ENCODE results near the gene P2RY6. TPM values are rescaled to one million over a fixed set of nuclear protein-coding genes. Genes with fewer than 3 reads are reported as not detected.

P2RY6 gene
- total and polyA plus RNA-seq, 8 donors = 0.29 to 2.9 (median 1.3) TPM; not detected in 3

DNA sequence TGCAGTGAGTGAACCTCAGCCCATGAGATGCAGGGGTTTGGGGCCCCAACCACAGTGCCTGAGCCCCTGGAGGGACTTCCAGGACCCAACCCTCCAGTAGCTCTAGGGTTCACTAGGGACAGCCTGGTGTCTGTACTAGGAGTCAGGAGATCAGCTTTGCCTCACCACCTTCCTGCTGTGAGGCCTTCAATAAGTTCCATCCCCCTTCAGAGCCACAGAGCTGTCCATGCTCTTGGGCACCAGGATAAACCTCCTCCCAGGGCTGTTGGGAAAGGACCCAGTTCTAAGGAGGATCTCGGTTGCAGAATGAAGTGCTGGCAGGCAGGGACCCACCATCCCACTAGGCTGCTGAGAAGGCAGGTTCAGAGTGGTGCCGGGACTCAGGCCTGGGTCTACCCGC is 45.7 kb downstream of the P2RY6 start:
- Histone ChIP-seq H3K27ac (peak overlapping the region in 4 of 5 donors; percentile 74 to 97 (median 94)), H3K27me3 (no peaks in the 10 kb centered on the region), H3K9me3 (no peaks in the 10 kb centered on the region), H3K4me3 (no peak overlapping the region), H3K36me3 (no peaks in the 10 kb centered on the region), H3K4me1 (peaks cover 85 to 100% (median 93%) of the 10 kb centered on the region in 4 donors)
- intact Hi-C loops (cut with DNase I; ENCODE audit: low total_unique reads) = no loop called here
- WGBS, 5 donors = 63 to 96% (median 81%) methylated on average over 3 of the region's 3 CpGs
- no peak for DNase-seq
- TF ChIP-seq, protein P1, sequence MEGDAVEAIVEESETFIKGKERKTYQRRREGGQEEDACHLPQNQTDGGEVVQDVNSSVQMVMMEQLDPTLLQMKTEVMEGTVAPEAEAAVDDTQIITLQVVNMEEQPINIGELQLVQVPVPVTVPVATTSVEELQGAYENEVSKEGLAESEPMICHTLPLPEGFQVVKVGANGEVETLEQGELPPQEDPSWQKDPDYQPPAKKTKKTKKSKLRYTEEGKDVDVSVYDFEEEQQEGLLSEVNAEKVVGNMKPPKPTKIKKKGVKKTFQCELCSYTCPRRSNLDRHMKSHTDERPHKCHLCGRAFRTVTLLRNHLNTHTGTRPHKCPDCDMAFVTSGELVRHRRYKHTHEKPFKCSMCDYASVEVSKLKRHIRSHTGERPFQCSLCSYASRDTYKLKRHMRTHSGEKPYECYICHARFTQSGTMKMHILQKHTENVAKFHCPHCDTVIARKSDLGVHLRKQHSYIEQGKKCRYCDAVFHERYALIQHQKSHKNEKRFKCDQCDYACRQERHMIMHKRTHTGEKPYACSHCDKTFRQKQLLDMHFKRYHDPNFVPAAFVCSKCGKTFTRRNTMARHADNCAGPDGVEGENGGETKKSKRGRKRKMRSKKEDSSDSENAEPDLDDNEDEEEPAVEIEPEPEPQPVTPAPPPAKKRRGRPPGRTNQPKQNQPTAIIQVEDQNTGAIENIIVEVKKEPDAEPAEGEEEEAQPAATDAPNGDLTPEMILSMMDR (IDR thresholded peaks at IDR 0.05) = no peak
- TF ChIP-seq POLR2AphosphoS5 (IDR thresholded peaks at IDR 0.05) = no peak
- no peak for TF ChIP-seq EP300 (IDR thresholded peaks at IDR 0.05)
- TF ChIP-seq POLR2A (IDR thresholded peaks at IDR 0.05) = no peak

DNA sequence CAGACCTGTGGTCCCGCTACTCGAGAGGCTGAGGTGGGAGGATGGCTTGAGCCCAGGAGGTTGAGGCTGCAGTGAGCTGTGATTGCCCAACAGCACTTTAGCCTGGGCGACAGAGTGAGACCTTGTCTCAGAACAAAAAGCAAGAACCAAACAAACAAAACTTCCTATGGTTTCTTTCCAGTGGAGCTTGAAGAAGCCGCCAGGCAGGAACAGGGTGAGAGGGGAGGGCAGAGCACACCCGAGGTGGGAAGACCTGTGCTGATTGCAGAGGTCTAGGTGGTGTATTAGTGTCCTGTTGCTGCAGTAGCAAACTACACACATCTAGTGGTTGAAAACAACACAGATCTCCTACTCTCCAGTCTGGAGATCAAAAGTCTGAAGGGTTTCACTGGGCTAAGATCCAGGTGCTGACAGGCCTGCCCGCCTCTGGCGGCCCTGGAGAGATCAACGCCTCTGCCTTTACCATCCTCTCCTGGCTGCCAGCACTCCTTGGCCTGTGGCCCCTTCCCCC is 46.4 kb downstream of the P2RY6 start:
- H3K27ac ChIP-seq = peak overlapping the region in 4 of 5 donors; percentile 74 to 97 (median 94)
- no peak for TF ChIP-seq POLR2A (IDR thresholded peaks at IDR 0.05)
- TF ChIP-seq EP300 (IDR thresholded peaks at IDR 0.05) = no peak
- no peak for TF ChIP-seq POLR2AphosphoS5 (IDR thresholded peaks at IDR 0.05)
- TF ChIP-seq, protein P1 (IDR thresholded peaks at IDR 0.05) = no peak

GRCh38 chr11:73320763-73321603 is 48.8 kb downstream of the P2RY6 start:
- H3K27me3 ChIP-seq = no peaks in the 10 kb centered on the region
- intact Hi-C loops (cut with DNase I; ENCODE audit: low total_unique reads) = no loop called here
- 57 to 68% (median 62%) methylated on average over 10 of the region's 10 CpGs for WGBS, 5 donors
- no peaks in the 10 kb centered on the region for H3K9me3 ChIP-seq
- peaks cover 85 to 100% (median 93%) of the 10 kb centered on the region in 4 donors for H3K4me1 ChIP-seq
- H3K27ac ChIP-seq = peak overlapping the region; percentile 33 to 95 (median 85)
- no peaks in the 10 kb centered on the region for H3K36me3 ChIP-seq
- no peak overlapping the region for H3K4me3 ChIP-seq
- TF ChIP-seq EP300 (IDR thresholded peaks at IDR 0.05) (no peak), POLR2AphosphoS5 (IDR thresholded peaks at IDR 0.05) (no peak), POLR2A (IDR thresholded peaks at IDR 0.05) (no peak)
- TF ChIP-seq, protein P1 (IDR thresholded peaks at IDR 0.05) = no peak
- DNase-seq = no peak

More for the DNA sequence above, 46.4 kb downstream of the P2RY6 start:
- H3K27me3 ChIP-seq = no peaks in the 10 kb centered on the region
- DNase-seq = no peak
- intact Hi-C loops (cut with DNase I; ENCODE audit: low total_unique reads) = no loop called here
- no peaks in the 10 kb centered on the region for H3K36me3 ChIP-seq
- H3K4me1 ChIP-seq = peaks cover 85 to 100% (median 92%) of the 10 kb centered on the region in 4 donors
- WGBS, 5 donors = 60 to 81% (median 69%) methylated on average over 8 of the region's 8 CpGs
- H3K9me3 ChIP-seq = no peaks in the 10 kb centered on the region
- no peak overlapping the region for H3K4me3 ChIP-seq

GRCh38 chr11:73321604-73322381 is 49.7 kb downstream of the P2RY6 start:
- TF ChIP-seq EP300 (IDR thresholded peaks at IDR 0.05) = no peak
- TF ChIP-seq, protein P1 (IDR thresholded peaks at IDR 0.05) = no peak
- TF ChIP-seq POLR2A (IDR thresholded peaks at IDR 0.05) = no peak
- TF ChIP-seq POLR2AphosphoS5 (IDR thresholded peaks at IDR 0.05) = no peak
- H3K36me3 ChIP-seq = no peaks in the 10 kb centered on the region
- H3K9me3 ChIP-seq = no peaks in the 10 kb centered on the region
- no peak overlapping the region for H3K4me3 ChIP-seq
- intact Hi-C loops (cut with DNase I; ENCODE audit: low total_unique reads) = no loop called here
- no peaks in the 10 kb centered on the region for H3K27me3 ChIP-seq
- DNase-seq = peak in 1 of 2 donors; percentile 88
- peaks cover 78 to 100% (median 90%) of the 10 kb centered on the region in 4 donors for H3K4me1 ChIP-seq
- WGBS, 5 donors = 31 to 39% (median 37%) methylated on average over 8 to 10 of the region's 10 CpGs
- peak overlapping the region; percentile 43 to 95 (median 85) for H3K27ac ChIP-seq

Measured in stomach (tissue), 9 donors.